Activated CD8-positive, alpha-beta T cell treated with anti-CD3 and anti-CD28 coated beads for 36 hours (primary cell): ENCODE results near the gene GRAMD1B. TPM values are rescaled to one million over a fixed set of nuclear protein-coding genes. Genes with fewer than 3 reads are reported as not detected.

ENCODE experiments used
- ATAC-seq: fragments of 200-7000 bp; cut with Tn5 transposase; one replicate; pipeline ENCODE4 v1.10.0; 2021; ENCODE audit warnings: mild to moderate bottlenecking, moderate library complexity
- CTCF ChIA-PET: fragments of 350-600 bp; sonication (Branson Sonifier 250); formaldehyde crosslinking; loops from one replicate; lab custom pipeline; 2021; ENCODE audit warnings: antibody characterized with exemption; lab: Charles Lee
- POLR2A ChIA-PET: fragments of 350-600 bp; sonication (Branson Sonifier 250); formaldehyde crosslinking; loops from one replicate; lab custom pipeline; 2021; ENCODE audit warnings: antibody characterized with exemption; lab: Charles Lee
- DNase-seq: peaks from one replicate; pipeline ENCODE4 v3.0.0-alpha.2; 2020
- H3K27ac Mint-ChIP-seq: one replicate; pipeline ENCODE4 v1.8.0; 2021; ENCODE audit warnings: mild to moderate bottlenecking, mixed read lengths
- H3K27me3 Mint-ChIP-seq: one replicate; pipeline ENCODE4 v1.8.0; 2021; ENCODE audit warnings: mixed read lengths
- H3K36me3 Mint-ChIP-seq: one replicate; pipeline ENCODE4 v1.8.0; 2021; ENCODE audit warnings: low read depth, mixed read lengths
- H3K4me1 Mint-ChIP-seq: one replicate; pipeline ENCODE4 v1.8.0; 2021; ENCODE audit warnings: low read depth, mixed read lengths
- H3K4me3 Mint-ChIP-seq: one replicate; pipeline ENCODE4 v1.8.0; 2021; ENCODE audit warnings: mild to moderate bottlenecking, moderate library complexity, mixed read lengths
- H3K9me3 Mint-ChIP-seq: one replicate; pipeline ENCODE4 v1.8.0; 2021; ENCODE audit warnings: mixed read lengths
- intact Hi-C: fragments of 100-400 bp; cut with micrococcal nuclease; formaldehyde crosslinking; loops from one replicate; pipeline ENCODE4 v1.10.0; 2022
- total RNA-seq, 2 experiments: library from RNA; stranded (reverse); gene quantifications; one replicate each; pipeline ENCODE4 v1.2.3, GENCODE V29; 2021
- TF ChIP-seq, protein P1 (sequence below): fragments of 200-600 bp; IDR thresholded peaks from one replicate; pipeline ENCODE4 v1.8.0; 2022; ENCODE audit warnings: antibody characterized with exemption, mild to moderate bottlenecking

GRAMD1B gene
- total RNA-seq, 2 experiments from 2014 or later = 15.4 to 16.2 TPM

DNA sequence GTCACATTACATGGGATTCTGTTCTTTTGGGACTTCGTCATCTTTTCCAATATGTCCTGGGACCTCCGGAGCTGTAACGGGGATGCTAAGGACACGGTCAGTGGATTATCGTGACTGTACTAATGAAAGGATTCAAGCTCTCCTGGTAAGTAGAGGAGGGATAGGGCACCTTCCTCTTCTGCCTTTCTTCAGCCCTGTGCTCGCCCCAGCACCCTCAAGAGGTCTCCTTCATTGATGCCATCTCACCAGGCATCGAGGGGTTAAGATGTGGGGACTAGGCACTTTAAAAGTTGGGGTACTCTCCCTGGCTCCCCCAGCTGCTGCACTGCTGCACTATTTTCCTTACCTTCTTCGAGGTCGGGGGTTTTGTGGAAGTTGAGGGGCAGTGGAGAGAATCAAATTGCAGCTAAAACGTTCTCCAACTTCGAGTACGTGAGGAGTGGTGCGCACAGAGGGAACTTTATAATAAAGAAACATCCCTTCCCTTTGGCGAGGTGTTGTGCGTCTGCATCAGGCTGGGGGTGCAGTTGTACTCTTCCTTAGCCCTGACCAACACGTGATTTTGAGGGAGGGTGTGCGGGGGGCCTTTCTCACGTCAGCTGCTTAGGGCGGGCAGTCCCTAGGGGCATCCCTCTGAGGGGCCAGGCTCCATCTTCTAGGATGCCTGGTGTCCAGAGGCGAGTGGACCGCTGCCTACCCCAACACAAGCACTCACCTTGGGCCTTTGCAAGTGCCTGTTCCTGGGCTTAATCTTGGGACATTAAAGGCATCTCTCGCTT, 96.1 kb downstream of the GRAMD1B start:
- Mint-ChIP-seq H3K36me3 (no peaks in the 10 kb centered on the region), H3K27ac (no peak overlapping the region), H3K27me3 (no peaks in the 10 kb centered on the region), H3K4me1 (no peaks in the 10 kb centered on the region), H3K4me3 (no peak overlapping the region), H3K9me3 (no peaks in the 10 kb centered on the region)
- intact Hi-C loops = no loop called here
- ATAC-seq (no peak), DNase-seq (no peak)
- ChIA-PET CTCF (interaction anchor here (0.9 kb wide), 1 partner anchor 70 kb away, joined by 3 read pairs; no protein-coding TSS in a partner anchor), POLR2A (interaction anchor here (0.5 kb wide), 1 partner anchor 53 kb away, joined by 3 read pairs; no protein-coding TSS in a partner anchor)
- TF ChIP-seq, protein P1, sequence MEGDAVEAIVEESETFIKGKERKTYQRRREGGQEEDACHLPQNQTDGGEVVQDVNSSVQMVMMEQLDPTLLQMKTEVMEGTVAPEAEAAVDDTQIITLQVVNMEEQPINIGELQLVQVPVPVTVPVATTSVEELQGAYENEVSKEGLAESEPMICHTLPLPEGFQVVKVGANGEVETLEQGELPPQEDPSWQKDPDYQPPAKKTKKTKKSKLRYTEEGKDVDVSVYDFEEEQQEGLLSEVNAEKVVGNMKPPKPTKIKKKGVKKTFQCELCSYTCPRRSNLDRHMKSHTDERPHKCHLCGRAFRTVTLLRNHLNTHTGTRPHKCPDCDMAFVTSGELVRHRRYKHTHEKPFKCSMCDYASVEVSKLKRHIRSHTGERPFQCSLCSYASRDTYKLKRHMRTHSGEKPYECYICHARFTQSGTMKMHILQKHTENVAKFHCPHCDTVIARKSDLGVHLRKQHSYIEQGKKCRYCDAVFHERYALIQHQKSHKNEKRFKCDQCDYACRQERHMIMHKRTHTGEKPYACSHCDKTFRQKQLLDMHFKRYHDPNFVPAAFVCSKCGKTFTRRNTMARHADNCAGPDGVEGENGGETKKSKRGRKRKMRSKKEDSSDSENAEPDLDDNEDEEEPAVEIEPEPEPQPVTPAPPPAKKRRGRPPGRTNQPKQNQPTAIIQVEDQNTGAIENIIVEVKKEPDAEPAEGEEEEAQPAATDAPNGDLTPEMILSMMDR = no peak

DNA sequence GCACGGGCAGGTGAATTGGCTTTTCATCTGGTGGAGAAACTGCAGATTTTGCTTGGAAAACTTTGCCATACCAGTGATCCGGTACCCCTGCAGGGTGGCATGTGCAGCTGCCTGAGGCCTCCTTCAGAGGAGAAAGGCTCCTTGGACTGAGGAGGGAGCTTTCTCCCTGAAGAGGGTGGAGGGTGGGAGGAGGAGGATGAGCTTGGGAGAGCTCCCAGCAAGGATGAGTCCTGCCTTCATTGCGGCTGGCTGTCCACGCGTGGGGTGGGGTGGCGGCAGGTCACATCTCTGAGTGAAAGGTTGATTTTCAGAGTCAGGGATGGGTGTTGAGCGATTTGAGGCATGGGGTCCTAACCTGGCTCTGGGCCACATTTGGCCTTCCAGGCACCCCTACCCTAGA, 96.8 kb downstream of the GRAMD1B start:
- intact Hi-C loops = no loop called here
- H3K9me3 Mint-ChIP-seq = no peaks in the 10 kb centered on the region
- no peaks in the 10 kb centered on the region for H3K36me3 Mint-ChIP-seq

DNA sequence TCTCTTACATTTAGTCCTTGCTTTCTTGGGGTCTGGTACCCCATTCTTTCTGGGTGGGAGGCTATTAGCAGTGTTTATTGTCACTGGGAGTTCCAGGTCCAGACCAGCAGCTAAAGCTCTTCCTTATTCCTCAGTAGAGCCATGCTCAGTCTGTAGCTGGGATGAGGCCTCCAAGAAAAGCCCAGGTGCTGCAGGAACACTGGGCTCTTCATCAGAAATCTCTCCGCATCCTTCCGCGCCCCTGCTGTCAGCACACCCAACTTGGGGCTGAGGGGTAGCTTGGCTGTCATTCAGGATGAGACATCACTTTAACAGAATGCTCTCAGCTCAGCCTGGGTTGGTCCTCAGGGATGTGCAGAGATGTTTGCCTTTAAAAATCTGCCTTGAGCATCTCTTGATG, 97.5 kb downstream of the GRAMD1B start:
- TF ChIP-seq, protein P1 = no peak
- Mint-ChIP-seq H3K27ac (no peak overlapping the region), H3K4me3 (no peak overlapping the region), H3K4me1 (no peaks in the 10 kb centered on the region), H3K36me3 (no peaks in the 10 kb centered on the region), H3K9me3 (no peaks in the 10 kb centered on the region), H3K27me3 (no peaks in the 10 kb centered on the region)
- DNase-seq = no peak
- ATAC-seq = no peak
- CTCF ChIA-PET = no interaction called here
- intact Hi-C loops = no loop called here
- POLR2A ChIA-PET = no interaction called here

More for the DNA sequence above, 96.8 kb downstream of the GRAMD1B start:
- no peaks in the 10 kb centered on the region for H3K27me3 Mint-ChIP-seq
- H3K4me1 Mint-ChIP-seq = no peaks in the 10 kb centered on the region
- no peak overlapping the region for H3K27ac Mint-ChIP-seq
- TF ChIP-seq, protein P1 = no peak
- POLR2A ChIA-PET = no interaction called here
- no peak for ATAC-seq
- no peak for DNase-seq
- CTCF ChIA-PET = interaction anchor here (0.9 kb wide), 1 partner anchor 70 kb away, joined by 3 read pairs; no protein-coding TSS in a partner anchor
- no peak overlapping the region for H3K4me3 Mint-ChIP-seq

GRCh38 chr11:123527947-123528346, 97.9 kb downstream of the GRAMD1B start:
- DNase-seq = no peak
- Mint-ChIP-seq H3K36me3 (no peaks in the 10 kb centered on the region), H3K4me3 (no peak overlapping the region), H3K27ac (no peak overlapping the region), H3K9me3 (no peaks in the 10 kb centered on the region), H3K4me1 (no peaks in the 10 kb centered on the region), H3K27me3 (no peaks in the 10 kb centered on the region)
- TF ChIP-seq, protein P1 = no peak
- CTCF ChIA-PET = no interaction called here
- ATAC-seq = no peak
- POLR2A ChIA-PET = no interaction called here
- intact Hi-C loops = no loop called here

DNA sequence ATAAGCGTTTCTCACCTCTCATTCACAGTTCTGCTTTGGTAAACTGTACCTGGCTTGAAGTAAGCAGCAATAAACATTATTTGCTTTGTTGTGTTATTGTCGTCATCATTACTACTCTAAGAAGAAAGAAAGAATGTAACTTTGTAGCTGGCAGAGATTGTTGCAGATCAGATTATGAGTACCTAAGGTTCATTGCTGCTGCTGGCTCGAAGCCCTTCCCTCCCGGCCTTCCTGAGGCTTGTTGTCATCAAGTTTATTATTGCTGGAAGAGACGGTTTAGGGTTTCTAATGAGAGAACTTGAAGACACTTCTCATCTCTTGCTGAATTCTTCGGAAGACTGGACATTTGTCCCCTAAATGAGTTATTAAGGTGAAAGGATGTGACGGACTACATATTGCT, 101.3 kb downstream of the GRAMD1B start:
- CTCF ChIA-PET = interaction anchor here (1.0 to 1.7 kb wide), 3 partner anchors 23 to 177 kb away, joined by 3 to 5 read pairs (median 3); no protein-coding TSS in a partner anchor
- POLR2A ChIA-PET = no interaction called here
- no peaks in the 10 kb centered on the region for H3K27me3 Mint-ChIP-seq
- H3K27ac Mint-ChIP-seq = no peak overlapping the region
- no peaks in the 10 kb centered on the region for H3K9me3 Mint-ChIP-seq
- no peak overlapping the region for H3K4me3 Mint-ChIP-seq
- no peaks in the 10 kb centered on the region for H3K36me3 Mint-ChIP-seq
- no peak for DNase-seq
- TF ChIP-seq, protein P1 = no peak
- intact Hi-C loops = no loop called here
- no peaks in the 10 kb centered on the region for H3K4me1 Mint-ChIP-seq
- no peak for ATAC-seq
